Measurements from ENCODE around the gene GET3. TPM values are rescaled to one million over a fixed set of nuclear protein-coding genes. Genes with fewer than 3 reads are reported as not detected.

GET3 gene
- total RNA-seq, 1 experiment from 2014 or later, result 53.8 TPM

DNA sequence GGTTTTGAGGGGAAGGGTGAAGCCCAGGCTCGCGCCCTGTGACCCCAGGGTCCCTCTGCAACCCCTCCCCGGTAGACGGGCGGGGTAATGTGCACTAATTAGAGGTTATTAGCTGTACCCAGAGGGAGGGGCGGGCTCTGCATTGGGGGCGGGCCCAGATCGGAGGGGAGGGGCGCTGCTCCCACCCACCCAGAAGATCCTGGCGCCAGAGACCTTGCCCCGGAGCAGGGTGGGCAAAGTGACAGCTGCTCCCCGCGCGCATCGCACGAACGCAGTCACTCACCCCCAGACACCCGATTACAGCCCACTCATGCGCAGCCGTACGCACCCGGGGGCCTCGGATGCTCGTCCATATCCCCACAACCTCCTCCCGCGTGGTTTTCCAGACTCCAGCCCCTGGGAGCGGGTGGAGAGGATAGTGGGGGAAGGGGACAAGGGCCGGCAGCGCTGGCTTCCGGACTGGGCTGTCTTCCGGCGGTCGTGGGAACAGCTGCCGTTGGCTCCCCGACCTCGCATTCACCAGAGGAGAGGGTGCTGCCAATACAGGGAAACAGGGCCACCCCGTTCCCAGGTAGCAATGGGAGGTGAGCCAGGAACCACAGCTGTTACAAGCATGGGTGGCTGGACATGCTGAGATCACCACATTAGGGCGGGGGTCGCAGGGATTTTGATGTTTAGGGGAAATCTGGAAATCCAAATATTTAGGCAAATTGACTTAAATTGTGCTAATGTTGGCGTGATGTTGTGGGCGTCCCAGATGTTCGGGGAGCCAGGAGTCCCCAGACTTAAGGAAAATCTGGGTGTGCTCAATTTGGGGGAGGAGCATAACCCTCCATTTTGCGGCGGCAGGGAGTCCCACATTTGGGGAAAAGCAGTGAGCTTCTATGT, 41.0 kb downstream of the GET3 start:
- DNase-seq, result peak; percentile 55
- intact Hi-C loops (cut with micrococcal nuclease; ENCODE audit: unreplicated experiment), result no loop called here
- peaks cover 52% of the 10 kb centered on the region for H3K36me3 Mint-ChIP-seq (ENCODE audit: insufficient read depth, unreplicated experiment)
- peak overlapping the region; percentile 93 for H3K27ac Mint-ChIP-seq (ENCODE audit: unreplicated experiment)
- TF ChIP-seq, protein P1, sequence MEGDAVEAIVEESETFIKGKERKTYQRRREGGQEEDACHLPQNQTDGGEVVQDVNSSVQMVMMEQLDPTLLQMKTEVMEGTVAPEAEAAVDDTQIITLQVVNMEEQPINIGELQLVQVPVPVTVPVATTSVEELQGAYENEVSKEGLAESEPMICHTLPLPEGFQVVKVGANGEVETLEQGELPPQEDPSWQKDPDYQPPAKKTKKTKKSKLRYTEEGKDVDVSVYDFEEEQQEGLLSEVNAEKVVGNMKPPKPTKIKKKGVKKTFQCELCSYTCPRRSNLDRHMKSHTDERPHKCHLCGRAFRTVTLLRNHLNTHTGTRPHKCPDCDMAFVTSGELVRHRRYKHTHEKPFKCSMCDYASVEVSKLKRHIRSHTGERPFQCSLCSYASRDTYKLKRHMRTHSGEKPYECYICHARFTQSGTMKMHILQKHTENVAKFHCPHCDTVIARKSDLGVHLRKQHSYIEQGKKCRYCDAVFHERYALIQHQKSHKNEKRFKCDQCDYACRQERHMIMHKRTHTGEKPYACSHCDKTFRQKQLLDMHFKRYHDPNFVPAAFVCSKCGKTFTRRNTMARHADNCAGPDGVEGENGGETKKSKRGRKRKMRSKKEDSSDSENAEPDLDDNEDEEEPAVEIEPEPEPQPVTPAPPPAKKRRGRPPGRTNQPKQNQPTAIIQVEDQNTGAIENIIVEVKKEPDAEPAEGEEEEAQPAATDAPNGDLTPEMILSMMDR (IDR thresholded peaks at IDR 0.05; ENCODE audit: unreplicated experiment), result no peak
- H3K4me3 Mint-ChIP-seq (ENCODE audit: low read depth, unreplicated experiment), result peak overlapping the region; percentile 76
- no peaks in the 10 kb centered on the region for H3K27me3 Mint-ChIP-seq (ENCODE audit: unreplicated experiment)
- CTCF ChIA-PET, result interaction anchor here (0.6 to 3.0 kb wide), 6 partner anchors 9 to 95 kb away, joined by 3 to 17 read pairs (median 6); partner anchors contain the start of gene JUNB
- H3K9me3 Mint-ChIP-seq (ENCODE audit: low read depth, unreplicated experiment), result no peaks in the 10 kb centered on the region
- no TSS peak for BruUV-seq (replicated peaks)
- peaks cover 17% of the 10 kb centered on the region for H3K4me1 Mint-ChIP-seq (ENCODE audit: low read depth, unreplicated experiment)

- peaks cover 46% of the 10 kb centered on the region for H3K36me3 Mint-ChIP-seq (ENCODE audit: insufficient read depth, unreplicated experiment)
- no peak for DNase-seq
- TF ChIP-seq, protein P1 (IDR thresholded peaks at IDR 0.05; ENCODE audit: unreplicated experiment), result no peak
- CTCF ChIA-PET, result interaction anchor here (0.7 to 2.9 kb wide), 3 partner anchors 10 to 69 kb away, joined by 3 to 17 read pairs (median 5); partner anchors contain the start of gene JUNB
- no peaks in the 10 kb centered on the region for H3K27me3 Mint-ChIP-seq (ENCODE audit: unreplicated experiment)
- peak overlapping the region; percentile 76 for H3K4me3 Mint-ChIP-seq (ENCODE audit: low read depth, unreplicated experiment)
- H3K9me3 Mint-ChIP-seq (ENCODE audit: low read depth, unreplicated experiment), result no peaks in the 10 kb centered on the region
- H3K4me1 Mint-ChIP-seq (ENCODE audit: low read depth, unreplicated experiment), result peaks cover 12% of the 10 kb centered on the region
- TSS peak; percentile 86 for BruUV-seq (replicated peaks)
- intact Hi-C loops (cut with micrococcal nuclease; ENCODE audit: unreplicated experiment), result no loop called here
- peak overlapping the region; percentile 93 for H3K27ac Mint-ChIP-seq (ENCODE audit: unreplicated experiment)
Measured at GRCh38 chr19:12778905-12779161, 41.5 kb downstream of the GET3 start.

GRCh38 chr19:12779162-12779993, 42.1 kb downstream of the GET3 start:
- Mint-ChIP-seq H3K27me3 (ENCODE audit: unreplicated experiment) (no peaks in the 10 kb centered on the region), H3K36me3 (ENCODE audit: insufficient read depth, unreplicated experiment) (peaks cover 41% of the 10 kb centered on the region), H3K9me3 (ENCODE audit: low read depth, unreplicated experiment) (no peaks in the 10 kb centered on the region), H3K4me1 (ENCODE audit: low read depth, unreplicated experiment) (peaks cover 8% of the 10 kb centered on the region), H3K27ac (ENCODE audit: unreplicated experiment) (peak overlapping the region; percentile 64), H3K4me3 (ENCODE audit: low read depth, unreplicated experiment) (peak overlapping the region; percentile 76)
- no TSS peak for BruUV-seq (replicated peaks)
- TF ChIP-seq, protein P1 (IDR thresholded peaks at IDR 0.05; ENCODE audit: unreplicated experiment), result no peak
- peak; percentile 9 for DNase-seq
- intact Hi-C loops (cut with micrococcal nuclease; ENCODE audit: unreplicated experiment), result no loop called here
- CTCF ChIA-PET, result interaction anchor here (2.9 kb wide), 1 partner anchor 13 kb away, joined by 17 read pairs; the partner anchor contains the start of gene JUNB

GRCh38 chr19:12782174-12782423, 44.8 kb downstream of the GET3 start:
- BruUV-seq (replicated peaks), result no TSS peak
- Mint-ChIP-seq H3K27me3 (ENCODE audit: unreplicated experiment) (no peaks in the 10 kb centered on the region), H3K4me3 (ENCODE audit: low read depth, unreplicated experiment) (no peak overlapping the region), H3K27ac (ENCODE audit: unreplicated experiment) (no peak overlapping the region), H3K36me3 (ENCODE audit: insufficient read depth, unreplicated experiment) (peaks cover 25% of the 10 kb centered on the region), H3K4me1 (ENCODE audit: low read depth, unreplicated experiment) (peaks cover 8% of the 10 kb centered on the region), H3K9me3 (ENCODE audit: low read depth, unreplicated experiment) (no peaks in the 10 kb centered on the region)
- intact Hi-C loops (cut with micrococcal nuclease; ENCODE audit: unreplicated experiment), result no loop called here
- TF ChIP-seq, protein P1 (IDR thresholded peaks at IDR 0.05; ENCODE audit: unreplicated experiment), result no peak
- no peak for DNase-seq
- CTCF ChIA-PET, result interaction anchor here (1.0 kb wide), 1 partner anchor 11 kb away, joined by 3 read pairs; no protein-coding TSS in a partner anchor
